ENCODE data around the gene ACBD4.

DNA sequence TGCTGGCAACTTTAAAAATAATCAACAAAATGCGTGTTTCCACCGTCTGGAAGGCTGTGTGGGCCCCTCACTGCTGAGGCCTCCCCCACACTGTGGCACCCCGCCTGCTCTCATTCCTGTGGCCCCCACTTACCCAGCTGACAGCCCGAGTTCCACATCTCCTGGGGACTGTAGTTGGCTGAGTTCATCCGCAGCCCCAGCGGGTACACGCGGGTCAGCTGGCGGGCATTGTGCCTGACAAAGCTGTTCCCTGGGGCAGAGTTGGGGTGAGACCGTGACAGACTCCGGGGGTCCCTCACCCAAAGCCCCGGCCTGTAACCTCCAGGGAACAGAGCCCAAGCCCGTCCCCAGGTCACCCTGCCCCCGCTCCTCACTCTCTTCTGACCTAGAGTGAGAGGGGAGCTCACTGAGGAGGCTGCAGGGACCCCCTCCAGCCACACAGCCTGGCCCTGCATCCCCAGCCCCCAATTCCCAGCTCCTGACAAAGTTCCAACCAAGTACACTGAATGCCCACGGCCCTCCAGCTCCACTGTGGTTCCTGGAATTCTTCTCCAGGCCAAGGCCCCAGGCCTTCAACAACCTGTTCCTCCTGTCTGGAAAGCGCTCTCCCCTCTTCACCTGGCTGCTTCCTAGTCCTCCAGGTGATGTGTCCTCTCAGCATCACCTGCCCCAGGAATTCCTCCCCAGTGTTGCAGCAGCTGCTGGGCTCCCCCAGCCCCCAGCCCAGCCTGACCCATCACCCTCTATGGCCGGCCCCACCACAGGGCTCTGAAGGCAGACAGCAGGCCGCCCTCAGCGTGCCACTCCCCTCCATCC is 21.2 kb upstream of the ACBD4 start:
- TF ChIP-seq, protein P1, sequence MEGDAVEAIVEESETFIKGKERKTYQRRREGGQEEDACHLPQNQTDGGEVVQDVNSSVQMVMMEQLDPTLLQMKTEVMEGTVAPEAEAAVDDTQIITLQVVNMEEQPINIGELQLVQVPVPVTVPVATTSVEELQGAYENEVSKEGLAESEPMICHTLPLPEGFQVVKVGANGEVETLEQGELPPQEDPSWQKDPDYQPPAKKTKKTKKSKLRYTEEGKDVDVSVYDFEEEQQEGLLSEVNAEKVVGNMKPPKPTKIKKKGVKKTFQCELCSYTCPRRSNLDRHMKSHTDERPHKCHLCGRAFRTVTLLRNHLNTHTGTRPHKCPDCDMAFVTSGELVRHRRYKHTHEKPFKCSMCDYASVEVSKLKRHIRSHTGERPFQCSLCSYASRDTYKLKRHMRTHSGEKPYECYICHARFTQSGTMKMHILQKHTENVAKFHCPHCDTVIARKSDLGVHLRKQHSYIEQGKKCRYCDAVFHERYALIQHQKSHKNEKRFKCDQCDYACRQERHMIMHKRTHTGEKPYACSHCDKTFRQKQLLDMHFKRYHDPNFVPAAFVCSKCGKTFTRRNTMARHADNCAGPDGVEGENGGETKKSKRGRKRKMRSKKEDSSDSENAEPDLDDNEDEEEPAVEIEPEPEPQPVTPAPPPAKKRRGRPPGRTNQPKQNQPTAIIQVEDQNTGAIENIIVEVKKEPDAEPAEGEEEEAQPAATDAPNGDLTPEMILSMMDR (IDR thresholded peaks at IDR 0.05): no peak
- TF ChIP-seq ELF1 (IDR thresholded peaks at IDR 0.05): no peak

All from SK-N-SH (cell line).